Psoas muscle (tissue), 8 donors: ENCODE data around the gene EPX. TPM values are rescaled to one million over a fixed set of nuclear protein-coding genes. Genes with fewer than 3 reads are reported as not detected.

ENCODE experiments used
- ATAC-seq, 4 donors: fragments of 200-7000 bp; cut with Tn5 transposase; one replicate each; pipeline ENCODE4 v1.9.1; 2020; ENCODE audit warnings: moderate library complexity in 3 of 4, mild to moderate bottlenecking in 2 of 4
- DNase-seq, 2 donors: peaks; one replicate each; pipeline ENCODE4 v3.0.0-alpha.2; 2020
- H3K27ac ChIP-seq: fragments of 200-600 bp; one replicate; pipeline ENCODE4 v1.8.0; 2022
- H3K27me3 ChIP-seq, 3 donors: fragments of 200-600 bp in 1 of 3; one replicate each; pipeline versions ENCODE4 v1.6.1 to v1.8.0; 2013 to 2022; ENCODE audit warnings: low read length in 2 of 3, mild to moderate bottlenecking in 2 of 3, moderate library complexity in 1 of 3; ENCODE audit not compliant: insufficient read depth in 3 of 3
- H3K36me3 ChIP-seq, 2 donors: fragments of 200-600 bp in 1 of 2; one replicate each; pipeline versions ENCODE4 v1.6.1 to v1.8.0; 2013 to 2022; ENCODE audit warnings: low read depth in 1 of 2, mild to moderate bottlenecking in 1 of 2, moderate library complexity in 1 of 2; ENCODE audit not compliant: insufficient read depth in 1 of 2
- H3K4me1 ChIP-seq: fragments of 200-600 bp; one replicate; pipeline ENCODE4 v1.8.0; 2022
- H3K4me3 ChIP-seq: fragments of 200-600 bp; one replicate; pipeline ENCODE4 v1.8.0; 2022; ENCODE audit warnings: mild to moderate bottlenecking
- H3K9me3 ChIP-seq: fragments of 200-600 bp; one replicate; pipeline ENCODE4 v1.8.0; 2022
- CTCF ChIP-seq: fragments of 200-600 bp; IDR thresholded peaks from one replicate; pipeline ENCODE4 v1.8.0; 2022; ENCODE audit warnings: antibody characterized with exemption
- WGBS, 3 donors: extraction: QIAGEN DNeasy Blood & Tissue Kit; methylation state at CpG; one replicate each; pipeline versions ENCODE4 v1.1.6 to v1.1.7; 2013; 5-methylcytosine and 5-hydroxymethylcytosine counted together
- intact Hi-C, 2 donors: fragments of 100-400 bp; cut with DNase I; formaldehyde crosslinking; loops; one replicate each; pipeline versions ENCODE4 v1.11.0 to v1.14.2; 2022
- polyA plus RNA-seq, 3 donors: library from polyadenylated mRNA; stranded (reverse); fragments of 200-250 nt; gene quantifications; one replicate each; pipeline ENCODE4 v1.2.3, GENCODE V29; 2013
- total RNA-seq, 4 donors: library from RNA; stranded (reverse); fragmentation: NEBNext Ultra II Directional in 2 of 4; extraction: Animal tissue kit (Norgen Biotek cat#: 25700) in 2 of 4; gene quantifications; one replicate each; pipeline versions ENCODE4 v1.2.1 to v1.2.4, GENCODE V29; 2021 to 2023
- donor health status: healthy with polysubstance abuse.
- donor health status: DM: no; HTN: no; CAD: no; lungs with moderate emphysema.
- donor health status: Bipolar disorder and iron deficiency.
- donor health status: healthy.
- donor health status: DM: yes; HTN: yes; CAD: no.
- donor health status: DM: no; HTN: no; CAD: no.
- donor health status: DM: no; HTN: no; CAD: no.
- donor health status: DM: yes; HTN: yes; CAD: no.

The EPX gene
- total and polyA plus RNA-seq, 7 donors = 0.12 TPM; not detected in 6

DNA sequence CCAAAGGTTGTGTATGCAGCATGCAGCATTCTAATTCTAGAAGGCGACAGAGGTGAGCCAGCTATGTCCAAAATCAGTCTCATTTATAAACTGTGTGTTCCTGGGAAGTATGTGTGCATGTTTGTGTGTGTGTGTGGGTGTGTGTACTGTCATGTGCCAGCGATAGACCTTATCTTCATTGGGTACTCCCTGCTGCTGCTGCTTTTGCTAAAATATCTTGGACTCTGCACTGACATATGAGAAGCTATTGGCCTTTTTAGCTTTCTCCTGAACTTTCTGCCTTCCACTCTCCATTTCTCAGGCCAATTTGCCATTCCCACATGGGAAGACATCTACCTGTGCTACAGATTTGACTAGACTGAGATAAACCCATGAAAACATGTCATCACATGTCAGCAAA, 43.9 kb downstream of the EPX start:
- ATAC-seq = no peak
- H3K27me3 ChIP-seq = peaks cover 0 to 36% (median 4%) of the 10 kb centered on the region in 3 donors
- no peak overlapping the region for H3K27ac ChIP-seq
- no peak for DNase-seq
- no peaks in the 10 kb centered on the region for H3K36me3 ChIP-seq
- no peaks in the 10 kb centered on the region for H3K9me3 ChIP-seq
- intact Hi-C loops = no loop called here
- 68 to 88% (median 81%) methylated on average over 2 of the region's 2 CpGs for WGBS, 3 donors
- no peaks in the 10 kb centered on the region for H3K4me1 ChIP-seq
- no peak overlapping the region for H3K4me3 ChIP-seq
- TF ChIP-seq CTCF = no peak

DNA sequence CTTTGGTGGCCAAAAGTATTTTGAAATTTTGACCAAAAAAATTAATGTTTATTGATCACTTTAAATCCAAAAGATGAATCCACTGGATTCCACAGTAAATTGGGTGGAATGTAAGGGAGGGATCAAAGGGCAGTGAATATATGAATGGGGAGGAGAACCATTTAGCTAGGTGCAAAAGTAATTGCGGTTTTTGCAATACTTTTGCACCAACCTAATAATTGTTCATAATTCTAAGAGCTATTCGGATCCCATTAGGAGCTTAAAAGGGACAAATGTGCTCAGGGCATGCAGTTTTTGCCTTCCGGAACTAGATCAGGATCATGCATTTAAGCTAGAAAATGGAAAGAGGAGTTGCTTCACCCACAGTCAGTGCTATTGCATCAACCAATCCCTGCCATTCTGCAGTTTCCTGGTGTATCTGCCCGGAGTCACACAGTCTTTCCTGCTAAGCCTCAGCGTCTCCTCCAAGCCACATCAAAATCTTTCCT, 45.7 kb downstream of the EPX start, which contains the start of gene LPO:
TSS of gene LPO (plus strand) at position 438 of the 488 bp plus-strand sequence. CDS start 4,396 bp downstream, outside the sequence.
- Histone ChIP-seq H3K4me3 (no peak within 1 kb of the TSS), H3K27ac (no peak within 1 kb of the TSS), H3K9me3 (no peaks in the 10 kb centered on the region), H3K4me1 (no peaks in the 10 kb centered on the region), H3K27me3 (peaks cover 0 to 47% (median 4%) of the 10 kb centered on the region in 3 donors), H3K36me3 (no peaks in the 10 kb centered on the region)
- DNase-seq = no peak
- ATAC-seq = no peak
- intact Hi-C loops = no loop called here
- 64 to 67% (median 66%) methylated on average over 5 of the region's 5 CpGs for WGBS, 3 donors
- TF ChIP-seq CTCF = no peak

- intact Hi-C loops = no loop called here
- 61 to 76% (median 73%) methylated on average over 1 of the region's 1 CpG for WGBS, 3 donors
- H3K27ac ChIP-seq = no peak overlapping the region
- H3K4me3 ChIP-seq = no peak overlapping the region
- TF ChIP-seq CTCF = no peak
- peaks cover 0 to 41% (median 6%) of the 10 kb centered on the region in 3 donors for H3K27me3 ChIP-seq
- H3K4me1 ChIP-seq = no peaks in the 10 kb centered on the region
- DNase-seq = no peak
- ATAC-seq = no peak
- H3K9me3 ChIP-seq = no peaks in the 10 kb centered on the region
- H3K36me3 ChIP-seq = no peaks in the 10 kb centered on the region
These were observed 47.5 kb downstream of the EPX start for GRCh38 chr17:58239987-58240386.

- peaks cover 0 to 27% (median 8%) of the 10 kb centered on the region in 3 donors for H3K27me3 ChIP-seq
- no peaks in the 10 kb centered on the region for H3K9me3 ChIP-seq
- no peak for TF ChIP-seq CTCF
- H3K27ac ChIP-seq = no peak overlapping the region
- ATAC-seq (no peak), DNase-seq (no peak)
- WGBS, 3 donors = 5 to 12% (median 11%) methylated on average over 4 of the region's 4 CpGs
- intact Hi-C loops = no loop called here
- H3K4me3 ChIP-seq = no peak overlapping the region
- H3K4me1 ChIP-seq = no peaks in the 10 kb centered on the region
- no peaks in the 10 kb centered on the region for H3K36me3 ChIP-seq
These were observed 49.8 kb downstream of the EPX start for GRCh38 chr17:58242171-58242784.

- Histone ChIP-seq H3K27ac (no peak overlapping the region), H3K9me3 (no peaks in the 10 kb centered on the region), H3K4me1 (peaks cover 8% of the 10 kb centered on the region), H3K36me3 (no peaks in the 10 kb centered on the region), H3K27me3 (peaks cover 0 to 33% (median 8%) of the 10 kb centered on the region in 3 donors), H3K4me3 (no peak overlapping the region)
- WGBS, 3 donors = 69 to 72% (median 70%) methylated on average over 6 of the region's 6 CpGs
- ATAC-seq (no peak), DNase-seq (no peak)
- TF ChIP-seq CTCF = no peak
- intact Hi-C loops = no loop called here
These were observed 52.4 kb downstream of the EPX start for GRCh38 chr17:58244963-58245362.
